IMR-90 (cell line): Measurements from ENCODE around the gene AMBRA1. TPM values are rescaled to one million over a fixed set of nuclear protein-coding genes. Genes with fewer than 3 reads are reported as not detected.

ENCODE experiments used
- ATAC-seq: fragments of 200-7000 bp; cut with Tn5 transposase; 2 replicates; pipeline ENCODE4 v1.9.1; 2020; ENCODE audit warnings: low read depth, mild to moderate bottlenecking, moderate library complexity
- BruUV-seq: library from RNA; stranded (reverse); fragments of 400-500 nt; replicated peaks from 2 replicates; lab custom pipeline; 2021; lab: Mats Ljungman, UMichigan
- CTCF ChIA-PET: fragments of 300-600 bp; formaldehyde crosslinking; extraction: SDS; loops from one replicate; lab custom pipeline; 2021; ENCODE audit warnings: antibody characterized with exemption; lab: Yijun Ruan, JAX
- POLR2A ChIA-PET: fragments of 300-600 bp; sonication (Branson Sonifier 250); formaldehyde crosslinking; loops from one replicate; lab custom pipeline; 2022; ENCODE audit warnings: antibody characterized with exemption; ENCODE audit not compliant: unreplicated experiment; lab: Charles Lee
- DNase-seq: peaks from one replicate; pipeline ENCODE4 v3.0.0; 2013
- H2AFZ ChIP-seq: replicated peaks from 2 replicates; pipeline ENCODE3; 2013; ENCODE audit warnings: low read length, mild to moderate bottlenecking; ENCODE audit not compliant: poor library complexity
- H2AK5ac ChIP-seq: 2 replicates; pipeline ENCODE4 v1.6.1; 2013; ENCODE audit warnings: low read depth, low read length, inconsistent platforms
- H2AK9ac ChIP-seq: replicated peaks from 2 replicates; pipeline ENCODE3; 2013; ENCODE audit warnings: mild to moderate bottlenecking, low read depth, low read length, moderate library complexity; ENCODE audit not compliant: poor library complexity
- H2BK120ac ChIP-seq: 2 replicates; pipeline ENCODE4 v1.6.1; 2013; ENCODE audit warnings: low read depth, low read length, inconsistent platforms
- H2BK15ac ChIP-seq: 3 replicates; pipeline ENCODE4 v1.6.1; 2013; ENCODE audit warnings: low read depth, low read length, inconsistent platforms
- H2BK20ac ChIP-seq: 2 replicates; pipeline ENCODE4 v1.6.1; 2013; ENCODE audit warnings: low read depth, mild to moderate bottlenecking, inconsistent platforms, low read length, moderate library complexity
- H2BK5ac ChIP-seq: 2 replicates; pipeline ENCODE4 v1.6.1; 2013; ENCODE audit warnings: mild to moderate bottlenecking, low read depth, low read length, inconsistent platforms; ENCODE audit not compliant: poor library complexity, severe bottlenecking
- H3K14ac ChIP-seq: replicated peaks from 2 replicates; pipeline ENCODE4 v1.6.1; 2013; ENCODE audit warnings: low read depth, low read length, inconsistent platforms
- H3K18ac ChIP-seq: 2 replicates; pipeline ENCODE4 v1.6.1; 2013; ENCODE audit warnings: low read depth, low read length, control low read depth
- H3K23ac ChIP-seq: 2 replicates; pipeline ENCODE4 v1.6.1; 2013; ENCODE audit warnings: low read depth, low read length, inconsistent platforms
- H3K27ac ChIP-seq: 2 replicates; pipeline ENCODE4 v1.5.1; 2013; ENCODE audit warnings: mild to moderate bottlenecking, control low read depth, low read length; ENCODE audit not compliant: insufficient read depth
- H3K27me3 ChIP-seq: 2 replicates; pipeline ENCODE4 v1.6.1; 2013; ENCODE audit warnings: low read length; ENCODE audit not compliant: control insufficient read depth, insufficient read depth
- H3K36me3 ChIP-seq: 2 replicates; pipeline ENCODE4 v1.6.1; 2013; ENCODE audit warnings: low read length, mixed read lengths; ENCODE audit not compliant: control insufficient read depth, insufficient read depth
- H3K4ac ChIP-seq: 2 replicates; pipeline ENCODE4 v1.6.1; 2013; ENCODE audit warnings: low read depth, low read length, inconsistent platforms
- H3K4me1 ChIP-seq: 2 replicates; pipeline ENCODE4 v1.6.1; 2013; ENCODE audit warnings: low read length, mixed read lengths; ENCODE audit not compliant: control insufficient read depth, insufficient read depth
- H3K4me2 ChIP-seq: 2 replicates; pipeline ENCODE4 v1.6.1; 2013; ENCODE audit warnings: low read depth, mild to moderate bottlenecking, control low read depth, low read length, moderate library complexity
- H3K4me3 ChIP-seq: 2 replicates; pipeline ENCODE4 v1.5.1; 2013; ENCODE audit warnings: low read depth, mild to moderate bottlenecking, control low read depth, low read length, moderate library complexity; ENCODE audit not compliant: insufficient read depth
- H3K56ac ChIP-seq: 2 replicates; pipeline ENCODE4 v1.6.1; 2013; ENCODE audit warnings: low read length, inconsistent platforms; ENCODE audit not compliant: insufficient read depth; ENCODE audit errors: extremely low read depth
- H3K79me1 ChIP-seq, 2 experiments: 2 replicates each; pipeline ENCODE4 v1.6.1; 2013; ENCODE audit warnings: low read length in 2 of 2, inconsistent platforms in 1 of 2, low read depth in 1 of 2
- H3K9ac ChIP-seq: 2 replicates; pipeline ENCODE4 v1.6.1; 2013; ENCODE audit warnings: low read depth, low read length, control low read depth
- H3K9me1 ChIP-seq: 2 replicates; pipeline ENCODE4 v1.6.1; 2013; ENCODE audit warnings: low read length, inconsistent platforms; ENCODE audit not compliant: insufficient read depth
- H3K9me3 ChIP-seq: 2 replicates; pipeline ENCODE4 v1.6.1; 2013; ENCODE audit warnings: low read length; ENCODE audit not compliant: control insufficient read depth, insufficient read depth
- H4K20me1 ChIP-seq: 2 replicates; pipeline ENCODE4 v1.6.1; 2013; ENCODE audit warnings: low read length, inconsistent platforms; ENCODE audit not compliant: insufficient read depth
- H4K5ac ChIP-seq: 2 replicates; pipeline ENCODE4 v1.6.1; 2013; ENCODE audit warnings: mild to moderate bottlenecking, low read depth, low read length, control low read depth
- H4K8ac ChIP-seq, 2 experiments: 2 replicates each; pipeline ENCODE4 v1.6.1; 2013; ENCODE audit warnings: low read depth in 2 of 2, low read length in 2 of 2, control low read depth in 1 of 2, inconsistent platforms in 1 of 2
- H4K91ac ChIP-seq: 2 replicates; pipeline ENCODE4 v1.6.1; 2013; ENCODE audit warnings: low read depth, low read length, inconsistent platforms; ENCODE audit not compliant: insufficient read depth
- BHLHE40 ChIP-seq: fragments of 150-350 bp; IDR thresholded peaks from 2 replicates; pipeline ENCODE4 v1.6.1; 2016; ENCODE audit warnings: mild to moderate bottlenecking, low read depth, low read length
- CEBPB ChIP-seq: IDR thresholded peaks from 2 replicates; pipeline ENCODE4 v1.6.1; 2012; ENCODE audit warnings: low read depth, low read length, improper control_type of control experiment
- CHD1 ChIP-seq: IDR thresholded peaks from 2 replicates; pipeline ENCODE4 v1.6.1; 2012; ENCODE audit warnings: low read depth, low read length, improper control_type of control experiment
- CTCF ChIP-seq: conservative IDR thresholded peaks from 2 replicates; pipeline ENCODE4 v1.5.1; 2012; ENCODE audit warnings: mild to moderate bottlenecking, low read depth, low read length, improper control_type of control experiment
- ELK1 ChIP-seq: fragments of 150-350 bp; IDR thresholded peaks from 2 replicates; pipeline ENCODE4 v1.6.1; 2016; ENCODE audit warnings: low read depth, mild to moderate bottlenecking, low read length, moderate library complexity, borderline replicate concordance
- FOS ChIP-seq: fragments of 150-350 bp; IDR thresholded peaks from 2 replicates; pipeline ENCODE4 v1.6.1; 2016; ENCODE audit warnings: low read depth, low read length
- MXI1 ChIP-seq: IDR thresholded peaks from 2 replicates; pipeline ENCODE4 v1.6.1; 2012; ENCODE audit warnings: low read depth, mild to moderate bottlenecking, low read length, moderate library complexity, borderline replicate concordance
- RAD21 ChIP-seq: IDR thresholded peaks from 2 replicates; pipeline ENCODE4 v1.6.1; 2012; ENCODE audit warnings: low read length, improper control_type of control experiment
- RFX5 ChIP-seq: IDR thresholded peaks from 2 replicates; pipeline ENCODE4 v1.8.0; 2012; ENCODE audit warnings: low read depth, mild to moderate bottlenecking, low read length, moderate library complexity
- SMC3 ChIP-seq: fragments of 150-350 bp; IDR thresholded peaks from 2 replicates; pipeline ENCODE4 v1.6.1; 2016; ENCODE audit warnings: low read depth, mild to moderate bottlenecking, antibody characterized with exemption, low read length, moderate library complexity
- USF2 ChIP-seq: fragments of 150-350 bp; IDR thresholded peaks from 2 replicates; pipeline ENCODE4 v1.6.1; 2017; ENCODE audit warnings: mild to moderate bottlenecking, antibody characterized with exemption, low read length, low read depth
- WGBS, 2 experiments: methylation state at CpG; one replicate each; pipeline versions ENCODE4 v1.1.5 to v1.1.7; 2013; ENCODE audit warnings: missing lambda C conversion rate in 2 of 2; ENCODE audit not compliant: insufficient read length in 1 of 2; ENCODE audit errors: extremely low coverage in 2 of 2; 5-methylcytosine and 5-hydroxymethylcytosine counted together
- dilution Hi-C: fragments of 300-500 bp; cut with HindIII; formaldehyde crosslinking; loops from one replicate; pipeline ENCODE4 v1.14.3; 2018; ENCODE audit warnings: low sequenced_read_pairs; ENCODE audit not compliant: unreplicated experiment
- in situ Hi-C: fragments of 300-500 bp; cut with MboI; formaldehyde crosslinking; loops from 3 replicates; pipeline ENCODE4 v1.14.3; 2019; ENCODE audit warnings: low sequenced_read_pairs, inconsistent platforms, mixed read lengths
- intact Hi-C: fragments of 100-400 bp; cut with micrococcal nuclease; formaldehyde crosslinking; loops from 2 replicates; pipeline ENCODE4 v1.10.0; 2022
- polyA plus RNA-seq, 3 experiments: library from polyadenylated mRNA; depleted of rRNA; stranded (reverse); fragments of >200 nt; gene quantifications; 2 replicates each; pipeline ENCODE4 v1.2.3, GENCODE V29; 2012; ENCODE audit warnings: low replicate concordance in 1 of 3
- total RNA-seq: library from RNA; depleted of rRNA; stranded (reverse); fragments of >200 nt; gene quantifications from 2 replicates; pipeline ENCODE4 v1.2.3, GENCODE V29; 2012

The AMBRA1 gene
- total and polyA plus RNA-seq, 2 of the 4 experiments (the other 2 are of a cell fraction) = 9.4 to 18.3 TPM

- 100% methylated on average over 5 of the region's 9 CpGs; no CpG with 5 or more reads in 1 of the 2 experiments for WGBS, 2 experiments
- Histone ChIP-seq H3K9me3 (no peaks in the 10 kb centered on the region), H3K9me1 (peaks cover 14% of the 10 kb centered on the region), H3K56ac (no peak overlapping the region), H3K14ac (no peak overlapping the region), H3K4me3 (no peak overlapping the region), H4K5ac (no peak overlapping the region), H3K79me1 (peaks cover 0 to 6% of the 10 kb centered on the region in 2 experiments; a peak in 1 of 4 replicates), H3K4me1 (no peaks in the 10 kb centered on the region), H4K8ac (no peak overlapping the region), H4K20me1 (no peaks in the 10 kb centered on the region), H3K4ac (no peak overlapping the region), H2BK20ac (no peak overlapping the region), H3K9ac (no peak overlapping the region), H2BK15ac (no peak overlapping the region), H3K36me3 (peaks cover 28% of the 10 kb centered on the region), H2AK9ac (no peak overlapping the region), H2BK5ac (no peak overlapping the region), H4K91ac (no peak overlapping the region), H2AFZ (no peak overlapping the region), H3K23ac (no peak overlapping the region), H2BK120ac (no peak overlapping the region), H2AK5ac (no peak overlapping the region), H3K4me2 (no peak overlapping the region), H3K18ac (no peak overlapping the region), H3K27me3 (no peaks in the 10 kb centered on the region), H3K27ac (no peak overlapping the region)
- ATAC-seq (peak; percentile 32; the same call in 1 of the 2 replicates), DNase-seq (peak; percentile 10)
- ChIA-PET CTCF (interaction anchor here (0.6 kb wide), 2 partner anchors 23 to 25 kb away, joined by 3 read pairs; partner anchors contain the start of gene CHRM4), POLR2A (no interaction called here)
- in situ Hi-C loops = no loop called here
- no TSS peak for BruUV-seq
- TF ChIP-seq RFX5 (no peak), SMC3 (no peak), BHLHE40 (no peak), MXI1 (no peak), FOS (no peak), USF2 (no peak), CEBPB (no peak), CHD1 (no peak), ELK1 (no peak), CTCF (no peak), RAD21 (no peak)
- intact Hi-C loops = no loop called here
- dilution Hi-C loops = no loop called here
These were observed 179.9 kb downstream of the AMBRA1 start for GRCh38 chr11:46413760-46414465.
